Endothelial cell of umbilical vein (primary cell): ENCODE measurements around the gene RNF43. TPM values are rescaled to one million over a fixed set of nuclear protein-coding genes. Genes with fewer than 3 reads are reported as not detected.

Source experiments
- BruUV-seq: library from RNA; stranded (reverse); fragments of 400-500 nt; replicated peaks from 2 replicates; lab custom pipeline; 2021; lab: Mats Ljungman, UMichigan
- CTCF ChIA-PET: fragments of 300-600, 350-600 bp; sonication (Branson Sonifier 250); formaldehyde crosslinking; loops from one replicate; lab custom pipeline; 2021; ENCODE audit warnings: antibody characterized with exemption, inconsistent platforms; lab: Charles Lee
- POLR2A ChIA-PET: fragments of 300-600, 350-600 bp; sonication (Branson Sonifier 250); formaldehyde crosslinking; loops from one replicate; lab custom pipeline; 2021; ENCODE audit warnings: antibody characterized with exemption, inconsistent platforms; lab: Charles Lee
- DNase-seq: peaks from one replicate; pipeline ENCODE4 v3.0.0-alpha.2; 2011; ENCODE audit warnings: low read depth, low spot score
- FAIRE-seq: peaks from 2 replicates; lab custom pipeline; 2011; peaks lifted over from hg19 to GRCh38; lab: Jason Lieb, UNC
- H2AFZ ChIP-seq: 2 replicates; pipeline ENCODE4 v1.6.0; 2012; ENCODE audit warnings: low read depth, low read length, control low read depth, inconsistent platforms
- H3K27ac ChIP-seq: 2 replicates; pipeline ENCODE4 v1.5.1; 2011; ENCODE audit warnings: low read depth, mild to moderate bottlenecking, control low read depth, low read length, moderate library complexity; ENCODE audit not compliant: insufficient read depth
- H3K27me3 ChIP-seq, 2 experiments: 2 replicates each; pipeline versions ENCODE4 v1.6.0 to v1.6.1; 2011; ENCODE audit warnings: low read length in 2 of 2, mixed read lengths in 1 of 2; ENCODE audit not compliant: control insufficient read depth in 2 of 2, insufficient read depth in 2 of 2
- H3K36me3 ChIP-seq, 2 experiments: 2 replicates in 1 of 2; 3 replicates in 1 of 2; pipeline ENCODE4 v1.5.1; 2011; ENCODE audit warnings: low read length in 2 of 2, mild to moderate bottlenecking in 1 of 2, moderate library complexity in 1 of 2; ENCODE audit not compliant: control insufficient read depth in 2 of 2, insufficient read depth in 2 of 2; ENCODE audit errors: extremely low read depth in 1 of 2
- H3K4me1 ChIP-seq: 3 replicates; pipeline ENCODE4 v1.5.1; 2011; ENCODE audit warnings: mild to moderate bottlenecking, low read length; ENCODE audit not compliant: control insufficient read depth, insufficient read depth; ENCODE audit errors: extremely low read depth
- H3K4me2 ChIP-seq: 2 replicates; pipeline ENCODE4 v1.6.1; 2011; ENCODE audit warnings: low read length, control low read depth, mixed read lengths; ENCODE audit not compliant: insufficient read depth
- H3K4me3 ChIP-seq, 3 experiments: fragments of 200-600 bp in 1 of 3; sonication (generic), shearing (Covaris generic) in 1 of 3; replicated peaks in 1 of 3; 2 replicates each; pipeline ENCODE4 v1.5.1; 2011 to 2016; ENCODE audit warnings: control low read depth in 3 of 3, low read length in 3 of 3, mild to moderate bottlenecking in 2 of 3, inconsistent platforms in 1 of 3, low read depth in 1 of 3, moderate library complexity in 1 of 3; ENCODE audit not compliant: insufficient read depth in 1 of 3
- H3K79me2 ChIP-seq: 2 replicates; pipeline ENCODE4 v1.6.0; 2012; ENCODE audit warnings: low read length, inconsistent platforms; ENCODE audit not compliant: control insufficient read depth, insufficient read depth
- H3K9ac ChIP-seq: replicated peaks from 2 replicates; pipeline ENCODE3; 2011; ENCODE audit warnings: low read length, control low read depth; ENCODE audit not compliant: insufficient read depth; ENCODE audit errors: extremely low read depth
- H3K9me1 ChIP-seq: replicated peaks from 3 replicates; pipeline ENCODE4 v1.6.0; 2011; ENCODE audit warnings: mild to moderate bottlenecking, low read length; ENCODE audit not compliant: control insufficient read depth, insufficient read depth; ENCODE audit errors: extremely low read depth
- H3K9me3 ChIP-seq: replicated peaks from 2 replicates; pipeline ENCODE4 v1.5.1; 2012; ENCODE audit warnings: low read length, inconsistent platforms; ENCODE audit not compliant: control insufficient read depth, insufficient read depth
- H4K20me1 ChIP-seq: replicated peaks from 2 replicates; pipeline ENCODE3; 2011; ENCODE audit warnings: mild to moderate bottlenecking, low read length; ENCODE audit not compliant: control insufficient read depth, insufficient read depth; ENCODE audit errors: extremely low read depth
- CTCF ChIP-seq, 2 donors: IDR thresholded peaks; 1 replicate in 1 of 2; 2 replicates in 1 of 2; pipeline ENCODE4 v1.5.1; 2011; ENCODE audit warnings: low read length in 2 of 2, mild to moderate bottlenecking in 2 of 2, moderate library complexity in 2 of 2, control low read depth in 1 of 2, inconsistent platforms in 1 of 2, low read depth in 1 of 2; ENCODE audit not compliant: insufficient read depth in 1 of 2; ENCODE audit errors: extremely low read depth in 1 of 2
- EZH2 ChIP-seq: IDR thresholded peaks from 2 replicates; pipeline ENCODE4 v1.6.1; 2012; ENCODE audit warnings: borderline replicate concordance, low read depth, mild to moderate bottlenecking, moderate library complexity, low read length, inconsistent platforms; ENCODE audit not compliant: severe bottlenecking
- FOS ChIP-seq: IDR thresholded peaks from 2 replicates; pipeline ENCODE4 v1.6.1; 2011; ENCODE audit warnings: mild to moderate bottlenecking, low read length, moderate library complexity, borderline replicate concordance; ENCODE audit not compliant: insufficient read depth
- GATA2 ChIP-seq: IDR thresholded peaks from 2 replicates; pipeline ENCODE4 v1.7.0; 2011; ENCODE audit warnings: low read depth, mild to moderate bottlenecking, moderate library complexity, mixed read lengths, low read length; ENCODE audit not compliant: insufficient read length, insufficient read depth
- JUN ChIP-seq: IDR thresholded peaks from 2 replicates; pipeline ENCODE4 v1.6.1; 2011; ENCODE audit warnings: borderline replicate concordance, low read depth; ENCODE audit not compliant: insufficient read length, insufficient read depth
- MAX ChIP-seq: IDR thresholded peaks from 2 replicates; pipeline ENCODE4 v1.6.1; 2011; ENCODE audit not compliant: insufficient read depth, insufficient read length
- MYC ChIP-seq: IDR thresholded peaks from one replicate; pipeline ENCODE4 v1.6.1; 2011; ENCODE audit warnings: mild to moderate bottlenecking, low read depth, low read length
- POLR2A ChIP-seq: IDR thresholded peaks from 2 replicates; pipeline ENCODE4 v1.6.1; 2012; ENCODE audit warnings: low read depth, mild to moderate bottlenecking, control low read depth, low read length
- POLR2AphosphoS5 ChIP-seq: IDR thresholded peaks from 2 replicates; pipeline ENCODE4 v1.6.1; 2012; ENCODE audit warnings: low read depth, mild to moderate bottlenecking, control low read depth, low read length, moderate library complexity; ENCODE audit not compliant: insufficient read depth
- dilution Hi-C: fragments of 300-500 bp; cut with MboI; formaldehyde crosslinking; loops from one replicate; pipeline ENCODE4 v1.15.0; 2019; ENCODE audit warnings: low sequenced_read_pairs; ENCODE audit not compliant: extremely low pct_ligation_motif_present
- intact Hi-C: fragments of 100-400 bp; cut with micrococcal nuclease; formaldehyde crosslinking; loops from one replicate; pipeline ENCODE4 v1.10.0; 2022
- polyA plus RNA-seq, 4 experiments: library from polyadenylated mRNA; depleted of rRNA in 3 of 4; stranded (reverse) in 3 of 4; unstranded in 1 of 4; fragments of >200 nt; gene quantifications; 2 replicates each; pipeline versions ENCODE4 v1.2.1 to v1.2.3, GENCODE V29; 2011 to 2012; ENCODE audit warnings: missing spikeins in 1 of 4
- total RNA-seq: library from RNA; stranded (reverse); gene quantifications from 2 replicates; pipeline ENCODE4 v1.2.3, GENCODE V29; 2021

RNF43 gene
- total and polyA plus RNA-seq, 2 donors (not counting 3 experiments of a cell fraction or from before 2014, with no cell fraction given): not detected

GRCh38 chr17:58415371-58416055, 1.8 kb downstream of the RNF43 start:
- BruUV-seq: no TSS peak
- Histone ChIP-seq H3K4me3 (no peak overlapping the region), H3K4me1 (no peaks in the 10 kb centered on the region), H3K9me1 (no peaks in the 10 kb centered on the region), H3K27ac (no peak overlapping the region), H3K36me3 (no peaks in the 10 kb centered on the region), H3K27me3 (peaks cover 4 to 42% of the 10 kb centered on the region in 2 experiments), H4K20me1 (no peaks in the 10 kb centered on the region), H3K4me2 (no peak overlapping the region), H3K79me2 (no peaks in the 10 kb centered on the region), H2AFZ (no peak overlapping the region), H3K9ac (no peak overlapping the region), H3K9me3 (no peaks in the 10 kb centered on the region)
- DNase-seq (no peak), FAIRE-seq (no peak)
- dilution Hi-C loops: no loop called here
- ChIA-PET CTCF (interaction anchor here (0.6 to 3.9 kb wide), 5 partner anchors 10 to 110 kb away, joined by 3 to 79 read pairs (median 5); partner anchors contain the start of gene SUPT4H1), POLR2A (interaction anchor here (0.7 kb wide), 1 partner anchor 1590 kb away, joined by 5 read pairs; no protein-coding TSS in a partner anchor)
- intact Hi-C loops: no loop called here
- TF ChIP-seq POLR2AphosphoS5 (no peak), JUN (no peak), EZH2 (no peak), FOS (no peak), MAX (no peak), MYC (no peak)

- Histone ChIP-seq H3K4me2 (no peak overlapping the region), H3K27ac (no peak overlapping the region), H4K20me1 (no peaks in the 10 kb centered on the region), H3K9me1 (no peaks in the 10 kb centered on the region), H3K4me3 (no peak overlapping the region), H2AFZ (no peak overlapping the region), H3K9me3 (no peaks in the 10 kb centered on the region), H3K9ac (no peak overlapping the region), H3K27me3 (peaks cover 4 to 39% of the 10 kb centered on the region in 2 experiments), H3K79me2 (no peaks in the 10 kb centered on the region), H3K36me3 (no peaks in the 10 kb centered on the region), H3K4me1 (no peaks in the 10 kb centered on the region)
- POLR2A ChIA-PET: interaction anchor here (0.7 kb wide), 1 partner anchor 1589 kb away, joined by 5 read pairs; no protein-coding TSS in a partner anchor
- DNase-seq: no peak
- no peak for TF ChIP-seq GATA2
- TF ChIP-seq EZH2: no peak
- no peak for TF ChIP-seq MYC
- TF ChIP-seq FOS: no peak
- TF ChIP-seq MAX: no peak
- no peak for TF ChIP-seq JUN
- no peak for TF ChIP-seq POLR2AphosphoS5
- no peak for TF ChIP-seq POLR2A
- no peak for TF ChIP-seq CTCF (IDR thresholded peaks at IDR 0.05; ENCODE audit: extremely low read depth in 1 of 2, insufficient read depth in 1 of 2, low read depth in 1 of 2, low read length in 2 of 2)
- BruUV-seq: no TSS peak
- CTCF ChIA-PET: interaction anchor here (1.1 to 3.9 kb wide), 4 partner anchors 12 to 110 kb away, joined by 4 to 79 read pairs (median 12); partner anchors contain the start of gene SUPT4H1
- dilution Hi-C loops: no loop called here
- FAIRE-seq: no peak
- intact Hi-C loops: no loop called here
These were observed 2.7 kb downstream of the RNF43 start for GRCh38 chr17:58414596-58414997.
